Stomach smooth muscle (tissue), 2 donors: ENCODE results near the gene KIF2A.

Source experiments
- H3K27ac ChIP-seq: one replicate; pipeline ENCODE4 v1.7.0; 2013; ENCODE audit warnings: mild to moderate bottlenecking, low read length, inconsistent platforms
- H3K27me3 ChIP-seq, 2 donors: one replicate each; pipeline ENCODE4 v1.7.0; 2013; ENCODE audit warnings: low read length in 2 of 2; ENCODE audit not compliant: insufficient read depth in 2 of 2, control insufficient read depth in 1 of 2
- H3K36me3 ChIP-seq, 2 donors: one replicate each; pipeline ENCODE4 v1.7.0; 2013; ENCODE audit warnings: low read length in 2 of 2; ENCODE audit not compliant: control insufficient read depth in 2 of 2, insufficient read depth in 2 of 2
- H3K4me1 ChIP-seq: one replicate; pipeline ENCODE4 v1.7.0; 2013; ENCODE audit warnings: low read length; ENCODE audit not compliant: control insufficient read depth, insufficient read depth
- H3K4me3 ChIP-seq, 2 donors: one replicate each; pipeline ENCODE4 v1.7.0; 2013; ENCODE audit warnings: low read length in 2 of 2
- H3K9ac ChIP-seq, 2 donors: one replicate each; pipeline ENCODE4 v1.7.0; 2013; ENCODE audit warnings: low read length in 2 of 2, mild to moderate bottlenecking in 1 of 2
- H3K9me3 ChIP-seq, 2 donors: one replicate each; pipeline ENCODE4 v1.7.0; 2013; ENCODE audit warnings: low read length in 2 of 2; ENCODE audit not compliant: control insufficient read depth in 2 of 2
- donor health status: healthy.
- donor health status: Pancreatic carcinoma.

The KIF2A gene

DNA sequence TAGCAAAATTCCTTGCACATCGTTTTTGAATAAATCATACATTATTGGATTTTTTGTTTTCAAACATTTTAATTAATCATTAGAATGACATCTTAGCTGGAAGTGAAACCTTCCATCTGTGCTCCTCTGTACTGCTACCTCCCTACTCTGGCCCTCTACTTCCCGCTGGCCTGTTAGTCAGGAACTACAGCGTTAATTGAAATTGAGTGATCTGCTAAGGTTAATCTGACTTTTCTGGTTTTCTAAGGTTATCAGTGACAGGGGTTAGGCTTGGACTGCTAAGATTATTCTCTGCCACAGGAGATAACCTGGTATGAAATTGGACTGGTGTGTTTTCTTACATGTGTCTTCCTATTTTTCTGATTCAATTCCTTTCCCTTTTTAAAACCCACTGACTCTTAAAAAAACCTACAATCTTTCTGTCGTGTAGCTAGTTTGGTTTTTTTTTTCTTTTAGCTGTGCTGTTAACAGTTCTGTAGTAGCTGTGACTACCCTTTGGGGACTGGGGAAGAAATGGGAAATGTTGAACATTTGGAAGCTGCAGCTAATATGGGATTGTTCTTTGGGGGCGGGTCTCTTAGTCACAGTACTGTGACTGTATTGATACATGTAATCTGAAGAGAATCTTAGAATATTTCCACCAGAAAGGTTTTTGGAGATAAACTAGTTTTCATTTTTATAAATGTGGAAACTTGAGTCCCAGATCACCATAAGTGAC is 4.6 kb downstream of the KIF2A start:
- no peaks in the 10 kb centered on the region for H3K27me3 ChIP-seq
- no peaks in the 10 kb centered on the region for H3K9me3 ChIP-seq
- H3K36me3 ChIP-seq: no peaks in the 10 kb centered on the region
- no peak overlapping the region for H3K27ac ChIP-seq
- no peak overlapping the region for H3K9ac ChIP-seq
- H3K4me1 ChIP-seq: peaks cover 3% of the 10 kb centered on the region
- no peak overlapping the region for H3K4me3 ChIP-seq

DNA sequence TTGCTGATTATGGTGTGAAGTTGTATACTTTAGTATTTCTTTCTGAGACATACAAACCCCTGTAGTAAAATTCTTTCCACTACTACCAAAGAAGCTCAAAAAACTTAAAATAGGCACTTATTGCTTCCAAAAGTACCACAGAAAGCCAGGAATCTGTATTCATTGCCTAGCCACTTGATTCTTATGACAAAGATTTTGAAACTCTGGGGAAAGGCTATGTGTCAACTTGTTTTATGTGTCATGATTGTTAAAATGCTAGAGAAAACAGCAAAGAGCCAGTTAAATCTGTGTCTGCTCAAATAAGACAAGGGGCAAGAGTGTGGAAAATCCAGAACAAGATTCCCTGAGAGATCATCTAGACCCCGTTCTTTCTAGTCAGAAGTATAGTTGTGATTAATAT is 6.0 kb downstream of the KIF2A start:
- H3K4me3 ChIP-seq: no peak overlapping the region
- H3K9ac ChIP-seq: no peak overlapping the region
- no peaks in the 10 kb centered on the region for H3K36me3 ChIP-seq
- H3K27me3 ChIP-seq: no peaks in the 10 kb centered on the region
- H3K4me1 ChIP-seq: peaks cover 3% of the 10 kb centered on the region
- no peaks in the 10 kb centered on the region for H3K9me3 ChIP-seq
- H3K27ac ChIP-seq: no peak overlapping the region

DNA sequence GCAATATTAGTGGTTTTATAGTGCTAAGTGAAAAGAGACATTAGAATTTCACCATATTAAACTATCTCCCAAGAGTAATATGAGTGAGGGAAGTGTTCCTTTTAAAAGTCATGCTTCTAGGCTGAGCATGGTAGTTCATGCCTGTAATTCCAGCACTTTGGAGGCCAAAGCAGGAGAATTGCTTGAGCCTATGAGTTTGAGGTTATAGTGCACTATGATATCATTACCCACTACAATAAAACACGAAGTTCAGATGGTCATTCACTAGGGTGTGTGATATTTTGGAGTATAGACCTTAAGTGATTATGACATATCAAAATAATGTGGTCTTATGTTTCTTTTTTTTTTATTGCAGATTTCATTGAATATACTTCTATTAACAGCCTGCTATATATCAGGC is 6.7 kb downstream of the KIF2A start:
- Histone ChIP-seq H3K36me3 (no peaks in the 10 kb centered on the region), H3K4me1 (peaks cover 3% of the 10 kb centered on the region), H3K4me3 (no peak overlapping the region), H3K9ac (no peak overlapping the region), H3K27me3 (no peaks in the 10 kb centered on the region), H3K9me3 (no peaks in the 10 kb centered on the region), H3K27ac (no peak overlapping the region)

DNA sequence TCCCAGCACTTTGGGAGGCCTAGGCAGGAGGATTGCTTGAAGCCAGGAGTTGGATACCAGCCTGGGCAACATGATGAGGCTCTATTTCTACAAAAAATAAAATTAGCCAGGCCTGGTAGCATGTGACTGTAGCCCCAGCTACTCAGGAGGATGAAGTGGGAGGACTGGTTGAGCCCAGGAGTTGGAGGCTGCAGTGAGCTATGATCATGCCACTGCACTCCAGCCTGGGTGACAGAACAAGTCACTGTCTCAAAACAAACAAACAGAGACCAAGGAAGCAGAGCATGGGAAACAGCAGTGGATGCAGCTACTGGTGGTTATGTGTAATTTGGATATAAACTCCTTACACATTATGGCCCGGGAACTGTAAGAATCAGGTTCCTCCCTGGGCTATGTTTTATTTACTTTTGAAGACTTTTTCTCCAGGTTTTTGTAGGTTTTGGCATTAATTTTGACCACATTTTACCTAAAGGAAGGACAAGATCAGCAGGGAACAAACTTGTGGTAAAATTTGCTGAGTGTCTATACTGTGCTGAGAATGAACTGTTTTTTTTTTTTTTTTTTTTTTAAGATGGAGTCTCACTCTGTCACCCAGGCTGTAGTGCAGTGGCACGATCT is 8.3 kb downstream of the KIF2A start:
- H3K27me3 ChIP-seq: no peaks in the 10 kb centered on the region
- no peak overlapping the region for H3K27ac ChIP-seq
- H3K9ac ChIP-seq: no peak overlapping the region
- no peaks in the 10 kb centered on the region for H3K36me3 ChIP-seq
- no peaks in the 10 kb centered on the region for H3K9me3 ChIP-seq
- no peaks in the 10 kb centered on the region for H3K4me1 ChIP-seq
- H3K4me3 ChIP-seq: no peak overlapping the region

DNA sequence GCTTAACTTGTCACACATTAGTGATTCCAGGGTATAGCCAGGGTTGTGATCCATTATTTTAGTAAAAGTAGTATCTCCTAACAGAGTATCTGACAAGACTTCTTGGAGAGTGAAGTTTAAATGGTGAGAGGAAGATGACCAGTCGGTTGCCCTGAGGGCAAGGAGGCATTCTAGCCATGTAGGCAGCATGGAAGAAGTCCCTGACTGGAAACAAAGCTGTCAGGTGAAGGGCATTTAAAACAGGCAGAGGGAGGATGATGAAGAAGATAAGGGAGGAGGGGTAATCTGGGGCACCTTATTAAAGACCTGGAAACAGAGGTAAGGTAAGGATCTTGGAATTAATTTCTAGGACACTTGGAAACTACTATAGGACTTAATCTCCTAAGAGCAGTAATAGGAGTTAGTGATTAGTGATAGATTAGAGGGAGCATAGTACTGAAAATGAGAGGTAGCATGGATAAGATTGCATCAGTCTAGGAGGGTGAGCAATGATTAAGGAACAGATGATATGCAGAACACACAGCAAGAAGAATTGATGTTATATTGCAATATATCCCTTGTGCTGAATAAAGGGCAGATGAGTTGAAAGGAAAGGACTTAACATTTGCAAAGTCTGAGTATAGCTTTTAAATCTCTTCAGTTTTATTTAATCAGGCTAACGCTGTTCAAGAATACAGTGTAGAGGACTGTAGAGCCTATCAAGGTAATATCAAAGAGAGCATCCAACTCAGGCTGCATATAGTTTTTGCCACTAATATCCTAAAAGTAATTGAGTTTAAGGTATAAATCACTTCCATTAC is 9.6 kb downstream of the KIF2A start:
- no peaks in the 10 kb centered on the region for H3K27me3 ChIP-seq

DNA sequence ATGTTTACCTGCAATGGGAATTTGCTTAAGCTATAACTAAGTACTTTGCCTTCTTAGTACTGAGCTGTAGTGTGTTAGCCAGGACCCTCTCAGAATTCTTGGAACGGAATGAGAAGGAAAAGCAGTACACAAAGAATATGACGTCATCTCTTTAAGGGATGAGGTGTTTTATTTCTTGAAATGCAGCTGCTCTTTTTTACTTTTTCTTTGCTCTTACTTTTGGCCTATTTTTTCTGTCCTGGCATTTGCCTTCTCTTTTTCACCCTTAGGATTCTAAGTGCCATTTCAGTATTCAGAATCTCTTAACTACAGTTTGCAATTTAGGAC is 10.1 kb downstream of the KIF2A start:
- H3K27me3 ChIP-seq: no peaks in the 10 kb centered on the region
- H3K9me3 ChIP-seq: no peaks in the 10 kb centered on the region
- H3K27ac ChIP-seq: no peak overlapping the region
- no peak overlapping the region for H3K4me3 ChIP-seq
- H3K4me1 ChIP-seq: no peaks in the 10 kb centered on the region
- no peak overlapping the region for H3K9ac ChIP-seq
- H3K36me3 ChIP-seq: no peaks in the 10 kb centered on the region

More for the DNA sequence above, 9.6 kb downstream of the KIF2A start:
- Histone ChIP-seq H3K36me3 (no peaks in the 10 kb centered on the region), H3K9ac (no peak overlapping the region), H3K27ac (no peak overlapping the region), H3K9me3 (no peaks in the 10 kb centered on the region), H3K4me3 (no peak overlapping the region), H3K4me1 (no peaks in the 10 kb centered on the region)

DNA sequence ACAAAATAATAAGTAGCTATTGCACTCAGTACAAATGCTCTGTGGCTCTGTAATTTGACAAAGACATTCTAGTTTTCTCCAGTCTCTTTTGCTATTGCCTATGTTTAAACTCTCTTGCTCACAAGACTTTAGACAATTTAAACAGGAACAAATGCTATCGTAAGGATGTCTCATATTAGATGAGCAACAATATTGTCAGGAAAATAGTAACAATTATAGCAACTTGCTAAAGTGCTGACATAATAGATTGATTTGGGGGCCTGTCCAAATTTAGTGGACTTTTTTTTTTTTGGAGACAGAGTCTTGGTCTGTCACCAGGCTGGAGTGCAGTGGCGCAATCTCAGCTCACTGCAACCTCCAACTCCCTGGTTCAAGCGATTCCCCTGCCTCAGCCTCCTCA is 11.8 kb downstream of the KIF2A start:
- Histone ChIP-seq H3K4me3 (no peak overlapping the region), H3K4me1 (no peaks in the 10 kb centered on the region), H3K9me3 (no peaks in the 10 kb centered on the region), H3K9ac (no peak overlapping the region), H3K27me3 (no peaks in the 10 kb centered on the region), H3K27ac (no peak overlapping the region), H3K36me3 (no peaks in the 10 kb centered on the region)

DNA sequence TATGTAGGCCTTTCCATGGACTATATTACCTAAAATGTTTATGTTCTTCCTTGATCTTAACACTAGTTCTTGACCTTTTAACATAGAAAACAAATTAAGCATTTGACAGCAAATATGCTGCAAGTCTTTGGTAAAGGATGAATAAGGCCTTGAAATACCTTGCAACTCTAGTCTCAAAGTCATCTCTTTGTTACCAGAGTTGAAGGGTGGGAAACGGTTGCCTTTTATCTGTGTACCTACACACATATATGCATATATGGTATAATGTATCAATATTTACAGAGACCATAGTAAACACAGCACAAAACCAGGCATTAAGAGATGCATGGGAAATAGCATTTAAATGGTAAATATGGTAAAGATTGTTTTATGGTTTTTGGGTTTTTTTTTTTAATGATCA is 16.5 kb downstream of the KIF2A start:
- H3K27ac ChIP-seq: no peak overlapping the region
- H3K4me3 ChIP-seq: no peak overlapping the region
- H3K9me3 ChIP-seq: no peaks in the 10 kb centered on the region
- no peaks in the 10 kb centered on the region for H3K36me3 ChIP-seq
- no peak overlapping the region for H3K9ac ChIP-seq
- no peaks in the 10 kb centered on the region for H3K4me1 ChIP-seq
- H3K27me3 ChIP-seq: no peaks in the 10 kb centered on the region

DNA sequence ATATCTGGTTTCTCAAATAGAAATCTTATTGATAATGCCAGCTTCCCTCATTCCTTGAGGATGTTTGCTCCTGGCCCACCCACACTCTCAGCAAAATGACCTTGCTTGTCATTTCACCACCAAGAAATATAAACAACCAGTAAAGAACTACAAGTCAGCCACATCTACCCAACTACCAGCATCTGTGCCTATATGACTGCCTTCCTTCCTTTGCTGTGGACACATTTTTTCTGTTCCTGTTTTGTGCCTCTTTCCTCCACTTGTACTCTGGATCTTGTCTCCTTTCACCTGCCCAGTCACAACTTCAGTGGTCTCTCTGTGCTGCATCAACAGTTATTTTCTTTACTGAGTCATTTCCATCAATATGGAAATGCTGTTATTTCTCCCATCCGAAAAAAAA is 20.3 kb downstream of the KIF2A start:
- no peaks in the 10 kb centered on the region for H3K27me3 ChIP-seq
- H3K27ac ChIP-seq: no peak overlapping the region

DNA sequence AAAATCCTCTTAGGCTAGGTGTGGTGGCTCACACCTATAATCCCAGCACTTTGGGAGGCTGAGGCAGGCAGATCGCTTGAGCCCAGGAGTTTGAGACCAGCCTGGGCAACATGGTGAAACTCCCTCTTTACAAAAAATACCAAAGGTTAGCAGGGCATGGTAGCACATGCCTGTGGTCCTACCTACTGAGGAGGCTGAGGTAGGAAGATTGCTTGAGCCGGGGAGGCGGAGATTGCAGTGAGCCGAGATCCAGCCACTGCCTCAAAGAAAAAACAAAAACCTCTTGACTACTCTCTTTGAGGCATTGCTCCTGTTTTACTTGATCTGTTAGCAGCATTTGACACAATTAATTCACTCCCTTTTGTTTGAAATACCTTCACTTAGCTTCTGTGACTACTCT is 20.7 kb downstream of the KIF2A start:
- H3K9ac ChIP-seq: no peak overlapping the region
- H3K36me3 ChIP-seq: no peaks in the 10 kb centered on the region
- H3K27ac ChIP-seq: no peak overlapping the region
- H3K27me3 ChIP-seq: no peaks in the 10 kb centered on the region
- H3K4me1 ChIP-seq: no peaks in the 10 kb centered on the region
- no peaks in the 10 kb centered on the region for H3K9me3 ChIP-seq
- no peak overlapping the region for H3K4me3 ChIP-seq

More for the DNA sequence above, 20.3 kb downstream of the KIF2A start:
- no peaks in the 10 kb centered on the region for H3K4me1 ChIP-seq
- H3K4me3 ChIP-seq: no peak overlapping the region
- no peak overlapping the region for H3K9ac ChIP-seq
- H3K36me3 ChIP-seq: no peaks in the 10 kb centered on the region
- H3K9me3 ChIP-seq: no peaks in the 10 kb centered on the region
